ENCODE results near the gene UEVLD. TPM values are rescaled to one million over a fixed set of nuclear protein-coding genes. Genes with fewer than 3 reads are reported as not detected.

The UEVLD gene
- total RNA-seq, 4 donors from 2014 or later = 27.4 to 58.8 (median 30.3) TPM

DNA sequence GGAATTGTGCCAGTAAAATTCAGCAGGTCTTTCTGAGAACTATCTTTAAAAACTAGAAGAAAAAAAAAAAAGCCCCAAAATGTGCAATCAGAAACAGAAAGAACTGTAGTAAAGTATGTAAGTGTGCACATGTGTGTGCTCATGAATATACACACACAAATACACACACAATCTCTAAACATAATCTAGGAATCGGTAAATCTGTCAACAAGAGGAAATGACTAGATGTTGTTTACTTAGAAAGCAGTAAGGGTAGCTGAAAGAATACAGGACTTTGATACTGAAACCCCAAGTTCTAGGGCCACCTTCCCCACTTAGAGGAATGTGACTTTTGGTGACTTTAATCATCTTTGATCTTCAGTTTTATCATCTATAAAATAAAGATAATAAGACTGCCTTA, 13.2 kb downstream of the UEVLD start:
- Histone ChIP-seq H3K36me3 (peaks cover 0 to 64% of the 10 kb centered on the region in 2 donors), H3K4me1 (no peaks in the 10 kb centered on the region), H3K27ac (no peak overlapping the region), H3K4me3 (no peak overlapping the region), H3K9me3 (no peaks in the 10 kb centered on the region), H3K27me3 (no peaks in the 10 kb centered on the region)
- ATAC-seq = no peak
- intact Hi-C loops (cut with DNase I; ENCODE audit: low total_unique reads) (no loop called here), in situ Hi-C loops (cut with MboI; ENCODE audit: low sequenced_read_pairs in 4 of 4) (no loop called here)
- DNase-seq = no peak
- no peak for TF ChIP-seq POLR2A (IDR thresholded peaks at IDR 0.05)
- TF ChIP-seq, protein P1, sequence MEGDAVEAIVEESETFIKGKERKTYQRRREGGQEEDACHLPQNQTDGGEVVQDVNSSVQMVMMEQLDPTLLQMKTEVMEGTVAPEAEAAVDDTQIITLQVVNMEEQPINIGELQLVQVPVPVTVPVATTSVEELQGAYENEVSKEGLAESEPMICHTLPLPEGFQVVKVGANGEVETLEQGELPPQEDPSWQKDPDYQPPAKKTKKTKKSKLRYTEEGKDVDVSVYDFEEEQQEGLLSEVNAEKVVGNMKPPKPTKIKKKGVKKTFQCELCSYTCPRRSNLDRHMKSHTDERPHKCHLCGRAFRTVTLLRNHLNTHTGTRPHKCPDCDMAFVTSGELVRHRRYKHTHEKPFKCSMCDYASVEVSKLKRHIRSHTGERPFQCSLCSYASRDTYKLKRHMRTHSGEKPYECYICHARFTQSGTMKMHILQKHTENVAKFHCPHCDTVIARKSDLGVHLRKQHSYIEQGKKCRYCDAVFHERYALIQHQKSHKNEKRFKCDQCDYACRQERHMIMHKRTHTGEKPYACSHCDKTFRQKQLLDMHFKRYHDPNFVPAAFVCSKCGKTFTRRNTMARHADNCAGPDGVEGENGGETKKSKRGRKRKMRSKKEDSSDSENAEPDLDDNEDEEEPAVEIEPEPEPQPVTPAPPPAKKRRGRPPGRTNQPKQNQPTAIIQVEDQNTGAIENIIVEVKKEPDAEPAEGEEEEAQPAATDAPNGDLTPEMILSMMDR (IDR thresholded peaks at IDR 0.05 in 4 of 5, conservative IDR thresholded peaks at IDR 0.05 in 1 of 5) = no peak

DNA sequence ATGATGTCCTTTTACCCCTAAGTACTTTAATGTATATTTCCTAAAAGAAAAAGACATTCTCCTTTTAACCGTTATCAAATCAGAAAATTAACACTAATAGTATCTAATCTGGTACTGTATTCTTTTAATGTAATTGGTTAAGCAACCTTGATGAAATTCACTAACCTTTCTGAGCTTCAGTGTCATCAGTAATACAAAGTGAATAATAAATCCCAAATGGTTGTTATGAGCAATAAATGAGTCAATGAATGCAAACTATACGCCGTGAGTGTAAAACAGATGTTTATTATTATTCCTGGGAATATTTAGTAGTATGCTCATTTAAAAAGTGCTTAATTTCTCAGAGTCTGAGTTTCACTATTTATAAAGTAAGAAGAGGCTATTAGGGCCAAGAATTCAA, 21.5 kb downstream of the UEVLD start:
- H3K4me1 ChIP-seq = no peaks in the 10 kb centered on the region
- DNase-seq = no peak
- no peaks in the 10 kb centered on the region for H3K27me3 ChIP-seq
- in situ Hi-C loops (cut with MboI; ENCODE audit: low sequenced_read_pairs in 4 of 4) = no loop called here
- intact Hi-C loops (cut with DNase I; ENCODE audit: low total_unique reads) = no loop called here
- no peak for ATAC-seq
- H3K36me3 ChIP-seq = peaks cover 0 to 59% of the 10 kb centered on the region in 2 donors
- no peak for TF ChIP-seq POLR2A (IDR thresholded peaks at IDR 0.05)
- TF ChIP-seq, protein P1 (IDR thresholded peaks at IDR 0.05 in 4 of 5, conservative IDR thresholded peaks at IDR 0.05 in 1 of 5) = no peak
- H3K9me3 ChIP-seq = no peaks in the 10 kb centered on the region
- H3K27ac ChIP-seq = no peak overlapping the region
- no peak overlapping the region for H3K4me3 ChIP-seq

DNA sequence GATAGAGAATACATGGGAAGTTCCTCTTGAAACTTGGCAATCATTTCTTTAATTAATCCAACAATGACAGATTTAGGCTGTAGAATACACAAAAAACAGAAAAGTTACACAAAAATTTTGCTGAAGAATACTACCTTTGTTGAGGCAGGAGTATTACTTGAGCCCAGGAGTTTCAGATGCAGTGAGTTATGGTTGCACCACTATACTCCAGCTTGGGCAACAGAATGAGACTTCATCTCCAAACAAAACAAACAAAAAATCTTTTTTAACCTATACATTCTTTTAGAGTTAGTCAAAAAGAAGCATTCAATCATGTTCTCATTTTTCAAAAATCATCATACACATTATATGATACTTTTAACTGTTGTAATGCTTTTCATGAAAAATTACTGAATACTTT, 22.1 kb downstream of the UEVLD start:
- intact Hi-C loops (cut with DNase I; ENCODE audit: low total_unique reads) (no loop called here), in situ Hi-C loops (cut with MboI; ENCODE audit: low sequenced_read_pairs in 4 of 4) (no loop called here)
- Histone ChIP-seq H3K27ac (peak overlapping the region in 1 of 4 donors; percentile 32), H3K4me3 (no peak overlapping the region), H3K27me3 (no peaks in the 10 kb centered on the region), H3K9me3 (no peaks in the 10 kb centered on the region), H3K36me3 (peaks cover 0 to 59% of the 10 kb centered on the region in 2 donors), H3K4me1 (no peaks in the 10 kb centered on the region)
- DNase-seq (no peak), ATAC-seq (no peak)
- TF ChIP-seq, protein P1 (IDR thresholded peaks at IDR 0.05 in 4 of 5, conservative IDR thresholded peaks at IDR 0.05 in 1 of 5) = no peak
- TF ChIP-seq POLR2A (IDR thresholded peaks at IDR 0.05) = no peak

- ATAC-seq (no peak), DNase-seq (no peak)
- H3K4me3 ChIP-seq = no peak overlapping the region
- intact Hi-C loops (cut with DNase I; ENCODE audit: low total_unique reads) = no loop called here
- H3K9me3 ChIP-seq = no peaks in the 10 kb centered on the region
- H3K36me3 ChIP-seq = peaks cover 0 to 49% of the 10 kb centered on the region in 2 donors
- H3K27ac ChIP-seq = no peak overlapping the region
- TF ChIP-seq POLR2A (IDR thresholded peaks at IDR 0.05) = no peak
- TF ChIP-seq, protein P1 (IDR thresholded peaks at IDR 0.05 in 4 of 5, conservative IDR thresholded peaks at IDR 0.05 in 1 of 5) = no peak
- H3K27me3 ChIP-seq = no peaks in the 10 kb centered on the region
- in situ Hi-C loops (cut with MboI; ENCODE audit: low sequenced_read_pairs in 4 of 4) = no loop called here
- H3K4me1 ChIP-seq = no peaks in the 10 kb centered on the region
These were observed 24.4 kb downstream of the UEVLD start for GRCh38 chr11:18564149-18564548.

GRCh38 chr11:18563090-18563730, 25.3 kb downstream of the UEVLD start:
- Histone ChIP-seq H3K4me1 (no peaks in the 10 kb centered on the region), H3K27me3 (no peaks in the 10 kb centered on the region), H3K9me3 (no peaks in the 10 kb centered on the region), H3K4me3 (no peak overlapping the region), H3K27ac (no peak overlapping the region), H3K36me3 (peaks cover 0 to 48% of the 10 kb centered on the region in 2 donors)
- in situ Hi-C loops (cut with MboI; ENCODE audit: low sequenced_read_pairs in 4 of 4) (no loop called here), intact Hi-C loops (cut with DNase I; ENCODE audit: low total_unique reads) (no loop called here)
- TF ChIP-seq POLR2A (IDR thresholded peaks at IDR 0.05) = no peak
- TF ChIP-seq, protein P1 (IDR thresholded peaks at IDR 0.05 in 4 of 5, conservative IDR thresholded peaks at IDR 0.05 in 1 of 5) = no peak
- no peak for ATAC-seq
- no peak for DNase-seq

Data from gastrocnemius medialis (tissue), 4 donors.